ENCODE measurements around the gene ELF5.

ELF5 gene

DNA sequence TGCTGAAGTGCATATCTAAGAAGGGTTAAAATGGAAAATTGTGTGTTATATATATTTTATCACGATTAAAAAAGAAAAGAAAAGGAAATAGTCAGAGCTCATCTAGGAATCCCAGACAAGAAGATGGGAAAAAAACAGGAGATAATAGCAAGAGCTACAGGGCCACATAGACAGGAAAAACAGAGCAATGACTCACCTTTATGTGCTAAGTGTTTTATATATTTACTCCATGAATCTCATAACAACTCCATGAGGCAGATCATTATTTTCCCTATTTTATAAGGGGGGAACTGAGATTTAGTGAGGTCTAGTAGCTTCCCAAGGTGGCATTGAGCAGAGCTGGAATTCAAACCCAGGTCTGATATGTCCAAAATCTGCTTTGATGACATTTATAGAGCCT, 18.1 kb upstream of the ELF5 start:
- no peak for DNase-seq (ENCODE audit: extremely low read depth, low read depth)
- TF ChIP-seq, protein P1, sequence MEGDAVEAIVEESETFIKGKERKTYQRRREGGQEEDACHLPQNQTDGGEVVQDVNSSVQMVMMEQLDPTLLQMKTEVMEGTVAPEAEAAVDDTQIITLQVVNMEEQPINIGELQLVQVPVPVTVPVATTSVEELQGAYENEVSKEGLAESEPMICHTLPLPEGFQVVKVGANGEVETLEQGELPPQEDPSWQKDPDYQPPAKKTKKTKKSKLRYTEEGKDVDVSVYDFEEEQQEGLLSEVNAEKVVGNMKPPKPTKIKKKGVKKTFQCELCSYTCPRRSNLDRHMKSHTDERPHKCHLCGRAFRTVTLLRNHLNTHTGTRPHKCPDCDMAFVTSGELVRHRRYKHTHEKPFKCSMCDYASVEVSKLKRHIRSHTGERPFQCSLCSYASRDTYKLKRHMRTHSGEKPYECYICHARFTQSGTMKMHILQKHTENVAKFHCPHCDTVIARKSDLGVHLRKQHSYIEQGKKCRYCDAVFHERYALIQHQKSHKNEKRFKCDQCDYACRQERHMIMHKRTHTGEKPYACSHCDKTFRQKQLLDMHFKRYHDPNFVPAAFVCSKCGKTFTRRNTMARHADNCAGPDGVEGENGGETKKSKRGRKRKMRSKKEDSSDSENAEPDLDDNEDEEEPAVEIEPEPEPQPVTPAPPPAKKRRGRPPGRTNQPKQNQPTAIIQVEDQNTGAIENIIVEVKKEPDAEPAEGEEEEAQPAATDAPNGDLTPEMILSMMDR (IDR thresholded peaks at IDR 0.05; ENCODE audit: low read depth, low read length) = no peak

DNA sequence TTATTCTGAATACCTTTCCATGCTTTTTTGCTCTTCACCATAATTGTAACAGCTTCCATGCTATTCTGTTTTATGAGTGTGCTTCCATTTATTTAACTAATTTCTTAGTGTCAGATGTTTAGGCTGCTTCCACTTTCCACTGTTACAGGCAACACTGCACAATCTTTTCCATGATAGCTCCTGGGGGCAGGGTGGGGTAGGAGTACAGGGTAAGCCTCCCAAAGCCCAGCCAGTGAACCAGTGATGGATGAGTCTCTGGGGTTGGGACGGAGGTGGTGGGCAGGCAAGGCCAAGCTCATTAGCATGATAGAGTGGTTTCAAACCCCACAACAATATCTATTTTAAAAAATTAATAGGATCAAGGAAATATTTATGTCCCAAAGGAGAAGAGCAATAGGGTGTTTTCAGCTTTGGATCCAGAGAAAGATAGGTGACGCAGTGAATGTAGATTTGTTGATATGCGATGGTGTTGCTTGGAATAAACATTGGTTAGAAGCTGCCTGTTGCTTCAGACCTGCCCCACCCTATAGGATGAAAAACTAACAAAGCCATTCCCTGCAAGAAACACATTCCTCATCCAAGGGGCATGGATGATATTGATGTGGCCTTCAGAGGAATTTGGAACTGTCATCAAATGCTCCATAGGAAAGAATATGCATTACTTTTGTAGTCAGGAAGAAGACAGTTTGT, 17.1 kb upstream of the ELF5 start:
- TF ChIP-seq, protein P1 (IDR thresholded peaks at IDR 0.05; ENCODE audit: low read depth, low read length) = no peak
- no peak for DNase-seq (ENCODE audit: extremely low read depth, low read depth)

DNA sequence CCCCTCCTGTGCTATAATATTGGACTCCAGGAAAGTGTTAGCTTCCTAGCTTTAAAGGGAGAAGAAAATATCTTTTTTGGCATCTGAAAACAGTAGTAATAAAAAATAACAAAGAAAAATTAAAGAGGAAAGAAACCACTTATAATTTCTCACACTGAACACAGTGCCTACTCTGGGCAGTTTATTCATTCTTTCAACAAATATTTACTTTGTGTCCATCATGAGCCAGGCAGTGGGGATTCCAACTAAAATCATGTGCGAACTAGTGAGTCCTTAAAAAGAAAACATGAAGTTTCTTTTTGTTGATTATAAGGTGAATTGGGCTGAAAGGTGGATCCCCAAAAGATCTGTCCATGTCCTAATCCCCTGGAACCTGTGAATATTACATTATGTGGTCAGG, 16.0 kb upstream of the ELF5 start:
- DNase-seq (ENCODE audit: extremely low read depth, low read depth) = no peak
- TF ChIP-seq, protein P1 (IDR thresholded peaks at IDR 0.05; ENCODE audit: low read depth, low read length) = no peak

DNA sequence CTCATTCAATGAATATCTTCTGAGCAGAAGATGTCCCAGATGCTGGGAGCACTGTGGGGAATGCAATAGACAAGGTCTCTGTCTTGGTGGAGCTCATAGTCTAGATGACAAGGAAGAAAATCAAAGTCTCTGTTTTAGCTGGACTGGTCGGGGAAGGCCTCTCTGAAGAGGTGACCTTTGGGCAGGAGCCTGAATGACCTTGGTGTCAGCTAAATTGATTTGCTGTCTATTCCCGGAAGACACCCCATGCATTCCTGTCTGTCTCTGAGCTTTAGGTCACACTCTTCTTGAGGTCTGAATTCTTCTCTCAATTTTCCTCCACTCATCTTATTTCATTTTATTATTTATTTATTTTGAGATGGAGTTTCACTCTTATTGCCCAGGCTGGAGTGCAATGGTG, 14.5 kb upstream of the ELF5 start:
- DNase-seq (ENCODE audit: extremely low read depth, low read depth) = no peak
- TF ChIP-seq, protein P1 (IDR thresholded peaks at IDR 0.05; ENCODE audit: low read depth, low read length) = no peak

DNA sequence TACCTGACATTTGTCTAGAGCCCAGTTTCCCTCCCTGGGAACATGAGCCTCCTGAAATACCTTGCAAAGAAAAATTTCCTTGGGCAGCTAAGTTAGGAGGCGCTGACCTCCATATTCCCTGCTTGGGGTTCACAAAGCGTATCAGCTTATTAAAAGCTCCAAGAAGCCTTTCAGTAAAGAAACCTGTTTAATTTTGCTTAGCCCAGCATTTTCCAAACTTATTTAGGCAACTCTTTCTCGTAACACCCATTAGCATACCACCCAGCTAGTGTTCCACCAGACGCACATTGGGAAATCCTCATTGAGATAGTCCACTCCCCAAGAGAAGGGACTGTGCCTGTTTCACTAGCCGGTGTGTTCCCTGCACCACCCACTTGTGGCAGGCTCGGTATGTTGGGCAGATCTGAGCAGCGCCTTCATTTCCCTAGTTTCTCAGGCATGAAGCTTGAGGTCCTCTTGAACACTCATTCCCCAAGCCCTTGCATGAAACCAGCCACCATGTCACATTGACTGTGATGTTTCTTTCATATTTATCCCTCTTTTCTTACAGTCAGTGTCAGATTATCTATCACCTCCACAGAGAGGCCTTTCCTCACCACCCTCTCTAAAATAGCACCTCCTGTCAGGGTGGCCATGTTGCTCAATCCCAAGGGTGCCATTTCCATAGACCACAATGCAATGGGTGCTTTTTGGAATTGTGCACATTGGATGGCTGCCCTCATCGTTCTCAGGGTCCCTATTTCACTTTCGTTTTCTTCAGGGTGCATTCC, 12.5 kb upstream of the ELF5 start:
- DNase-seq (ENCODE audit: extremely low read depth, low read depth) = no peak
- TF ChIP-seq, protein P1 (IDR thresholded peaks at IDR 0.05; ENCODE audit: low read depth, low read length) = no peak

DNA sequence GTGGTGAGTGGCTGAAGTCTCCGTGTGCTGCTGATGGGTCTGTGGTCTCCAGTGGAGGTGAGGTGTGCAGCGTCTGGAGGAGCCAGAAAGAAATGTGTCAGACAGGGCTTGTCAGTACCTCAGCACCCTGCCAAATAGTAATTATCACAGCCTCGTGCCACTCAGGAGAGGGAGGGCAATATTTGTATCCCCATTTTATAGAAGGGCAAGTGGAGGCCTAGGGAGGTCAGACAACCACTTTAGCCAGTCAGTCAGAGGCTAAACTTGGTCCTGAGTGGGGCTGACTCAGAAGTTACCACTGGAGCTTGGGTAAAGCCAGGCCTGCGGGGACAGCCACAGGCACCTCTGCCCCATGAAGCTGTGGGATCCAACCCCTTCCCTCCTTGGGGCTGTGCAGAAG, 11.5 kb upstream of the ELF5 start:
- TF ChIP-seq, protein P1 (IDR thresholded peaks at IDR 0.05; ENCODE audit: low read depth, low read length) = no peak
- no peak for DNase-seq (ENCODE audit: extremely low read depth, low read depth)

DNA sequence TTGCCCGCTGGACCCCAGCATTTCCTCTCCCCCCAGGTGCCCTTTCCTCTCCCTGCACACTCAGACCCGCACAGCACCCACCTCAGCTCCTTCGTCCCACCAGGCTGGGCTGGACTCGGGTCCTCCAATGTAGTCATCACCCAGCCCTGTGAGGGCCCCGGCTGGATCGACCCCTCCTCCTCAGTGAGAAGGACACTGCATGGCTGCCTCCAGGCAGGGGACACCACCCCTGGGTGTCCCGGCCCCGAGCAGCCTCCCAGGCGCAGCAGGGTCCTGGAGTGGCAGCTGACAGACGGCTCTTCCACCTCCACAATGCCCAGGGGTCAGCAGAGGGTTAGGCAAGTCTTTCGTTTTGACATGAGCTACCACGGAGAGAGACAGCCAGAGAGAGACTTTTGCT, 11.1 kb upstream of the ELF5 start:
- TF ChIP-seq, protein P1 (IDR thresholded peaks at IDR 0.05; ENCODE audit: low read depth, low read length) = no peak
- DNase-seq (ENCODE audit: extremely low read depth, low read depth) = no peak
